Measurements from ENCODE around the gene ATXN10. TPM values are rescaled to one million over a fixed set of nuclear protein-coding genes. Genes with fewer than 3 reads are reported as not detected.
"Not testable (repeated sequence)": the region's sequence is repeated elsewhere in the genome, so short reads cannot be mapped to it uniquely, and the experiment has no call there.

The ATXN10 gene
- total RNA-seq, 1 experiment from 2014 or later: 23.2 TPM

DNA sequence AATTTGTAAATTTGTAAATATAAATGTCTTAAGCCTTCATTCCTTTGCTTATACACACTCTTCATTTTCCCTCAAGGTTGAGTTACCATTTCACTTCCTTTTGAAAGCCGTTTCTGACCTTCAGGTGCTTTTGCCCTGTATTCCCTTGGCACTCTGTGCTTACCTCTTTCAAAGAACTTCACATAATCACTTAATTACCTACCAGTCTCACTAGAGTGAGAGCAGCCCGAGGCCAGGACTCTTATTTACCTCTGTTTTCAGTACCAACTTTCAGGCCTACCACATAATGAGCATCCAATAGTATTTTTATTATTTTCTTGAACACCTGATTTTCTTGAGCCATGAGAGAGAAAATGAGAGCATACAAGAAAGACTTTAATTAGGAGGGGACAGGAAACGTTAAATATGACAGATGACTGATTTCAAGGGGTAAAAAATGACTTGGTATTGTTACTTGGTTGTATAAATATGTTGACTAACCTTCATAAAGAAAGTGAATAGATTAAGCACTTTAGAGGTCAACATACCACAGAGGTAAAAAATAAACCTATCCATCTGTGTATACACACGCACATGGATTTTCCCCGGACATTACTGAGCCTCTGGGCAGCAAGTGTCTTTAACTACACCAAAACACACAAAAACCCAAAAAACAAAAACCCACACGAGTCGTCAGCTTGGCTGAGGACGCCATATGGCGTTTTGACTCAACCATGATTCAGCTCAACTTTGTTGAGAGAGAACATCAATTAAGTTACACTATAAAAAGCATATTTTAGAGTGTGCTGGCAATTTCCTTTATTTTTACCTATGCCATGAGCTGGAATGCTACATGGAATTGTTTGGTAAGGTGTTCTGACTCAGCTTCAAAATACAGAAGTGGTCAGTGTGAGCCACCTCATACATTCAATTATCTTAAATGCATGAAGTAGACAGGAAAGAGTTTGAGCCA, 7.6 kb downstream of the ATXN10 start:
- no peak for DNase-seq (ENCODE audit: low spot score)

DNA sequence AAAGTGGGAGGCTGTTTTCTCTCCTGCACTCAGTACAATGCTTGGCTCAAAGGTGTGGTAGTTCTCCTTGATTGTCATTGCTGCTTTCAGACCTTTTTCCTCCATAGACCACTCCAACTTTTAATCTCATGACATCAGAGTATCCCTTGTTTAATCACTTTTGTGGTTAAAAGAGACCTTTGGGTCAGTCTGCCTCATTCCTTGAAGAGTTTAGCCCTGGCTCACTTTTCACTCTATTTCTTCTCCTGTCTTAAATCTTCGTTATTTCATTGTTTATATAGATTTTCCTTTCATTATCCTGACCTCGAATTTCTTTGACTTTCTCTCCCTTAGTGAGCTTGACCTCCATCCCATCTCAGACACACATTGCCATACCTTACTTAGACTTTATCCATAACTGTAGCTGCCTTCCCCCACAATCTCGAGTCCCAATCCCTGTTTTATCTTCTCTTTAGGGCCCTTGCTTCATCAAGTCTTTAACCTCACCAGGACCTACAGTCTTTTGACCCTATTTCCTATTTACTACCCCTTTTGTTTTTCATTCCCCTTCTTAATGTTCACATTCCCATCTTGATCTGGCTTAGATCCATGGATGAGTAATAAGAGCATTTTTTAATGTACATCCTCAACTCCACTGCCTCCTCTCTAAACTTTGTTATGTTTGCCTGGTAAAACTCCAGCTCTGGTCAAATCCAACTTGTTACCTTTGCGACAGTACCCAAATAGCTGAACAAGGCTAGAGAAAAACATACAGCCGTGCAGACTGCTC, 9.5 kb downstream of the ATXN10 start:
- no peak for DNase-seq (ENCODE audit: low spot score)

DNA sequence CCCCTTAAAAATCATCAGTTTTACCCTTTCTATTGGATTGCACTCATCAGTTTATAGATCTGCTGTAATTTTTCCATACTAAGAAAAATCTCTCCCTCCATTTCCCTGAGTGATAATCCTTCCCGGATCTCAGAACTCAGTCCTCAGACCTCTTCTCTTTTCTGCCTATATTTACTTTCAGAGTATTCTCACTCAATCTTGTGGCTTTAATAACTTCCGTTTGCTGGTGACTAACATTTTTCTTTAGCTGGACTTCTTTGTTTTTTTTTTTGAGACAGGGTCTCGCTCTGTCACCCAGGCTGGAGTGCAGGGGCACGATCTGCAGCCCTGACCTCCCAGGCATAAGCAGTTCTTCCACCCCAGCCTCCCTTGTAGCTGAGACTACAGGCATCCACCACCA, 10.4 kb downstream of the ATXN10 start:
- DNase-seq (ENCODE audit: low spot score): no peak

DNA sequence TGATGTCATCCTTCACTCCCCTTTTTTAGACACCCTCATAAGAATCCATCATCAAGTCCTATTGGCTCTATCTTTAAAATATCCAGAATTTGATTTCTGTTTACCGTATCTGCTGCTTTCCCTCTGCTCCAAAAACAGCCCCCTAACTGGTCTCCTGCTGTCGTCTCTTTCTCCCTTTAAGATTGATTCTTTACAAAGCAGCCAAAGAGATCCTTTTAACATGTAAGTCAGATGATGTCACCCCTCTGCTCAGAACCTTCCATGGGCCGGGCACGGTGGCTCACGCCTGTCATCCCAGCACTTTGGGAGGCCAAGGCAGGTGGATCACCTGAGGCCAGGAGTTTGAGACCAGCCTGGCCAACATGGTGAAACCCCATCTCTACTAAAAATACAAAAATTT, 11.1 kb downstream of the ATXN10 start:
- not testable (repeated sequence) for DNase-seq (ENCODE audit: low spot score)

DNA sequence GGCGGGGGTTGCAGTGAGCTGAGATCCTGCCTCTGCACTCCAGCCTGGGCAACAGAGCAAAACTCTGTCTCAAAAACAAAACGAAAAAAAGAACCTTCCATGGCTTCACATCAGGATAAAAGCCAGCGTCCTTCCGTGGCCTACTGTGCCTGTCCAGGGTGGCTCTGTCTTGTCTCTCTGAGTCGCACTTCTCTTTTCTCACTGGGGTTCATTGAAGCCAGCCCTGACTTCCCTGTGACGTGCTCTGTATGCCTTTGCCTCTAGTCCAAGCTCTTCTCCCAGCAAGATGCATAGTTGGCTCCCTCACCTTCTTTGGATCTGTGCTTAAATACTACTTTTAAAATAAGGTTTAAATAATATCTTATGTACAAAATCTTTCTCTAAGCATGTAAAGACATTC, 11.6 kb downstream of the ATXN10 start:
- no peak for DNase-seq (ENCODE audit: low spot score)

DNA sequence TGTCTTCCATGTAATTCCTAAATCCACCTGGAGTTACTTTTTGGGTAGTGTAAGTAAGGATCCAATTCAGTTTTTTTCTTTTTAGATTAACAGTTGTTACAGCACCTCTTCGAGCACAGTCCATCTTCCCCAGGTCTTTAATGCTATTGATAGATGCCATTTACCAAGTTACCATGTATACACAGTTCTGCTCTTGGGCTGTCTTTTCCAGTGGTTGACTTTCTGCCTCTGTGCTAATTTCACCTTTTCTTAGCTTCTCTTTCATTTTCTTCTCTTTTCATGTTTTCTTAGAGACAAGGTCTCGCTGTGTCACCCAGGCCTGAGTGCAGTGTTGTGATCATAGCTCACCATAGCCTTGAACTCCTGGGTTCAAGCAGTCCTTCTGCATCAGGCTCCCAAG, 12.0 kb downstream of the ATXN10 start:
- no peak for DNase-seq (ENCODE audit: low spot score)

DNA sequence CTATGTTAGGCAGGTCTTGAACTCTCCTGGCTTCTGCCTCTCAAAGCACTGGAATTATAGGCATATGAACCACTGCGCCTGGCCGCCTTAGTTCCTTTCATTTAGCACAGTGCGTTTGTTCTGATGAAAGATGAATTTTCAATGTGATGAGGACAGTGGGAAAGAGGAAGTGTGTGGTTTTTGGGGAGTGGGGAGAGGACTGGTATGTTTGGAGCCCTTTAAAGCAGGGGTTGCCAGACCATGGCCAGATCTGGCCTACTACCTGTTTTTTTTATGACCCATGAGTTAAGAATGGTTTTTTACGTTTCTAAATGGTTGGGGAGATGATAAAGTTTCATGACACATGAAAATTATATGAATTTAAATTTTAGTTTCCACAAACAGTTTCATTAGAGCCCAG, 12.5 kb downstream of the ATXN10 start:
- DNase-seq (ENCODE audit: low spot score): no peak

DNA sequence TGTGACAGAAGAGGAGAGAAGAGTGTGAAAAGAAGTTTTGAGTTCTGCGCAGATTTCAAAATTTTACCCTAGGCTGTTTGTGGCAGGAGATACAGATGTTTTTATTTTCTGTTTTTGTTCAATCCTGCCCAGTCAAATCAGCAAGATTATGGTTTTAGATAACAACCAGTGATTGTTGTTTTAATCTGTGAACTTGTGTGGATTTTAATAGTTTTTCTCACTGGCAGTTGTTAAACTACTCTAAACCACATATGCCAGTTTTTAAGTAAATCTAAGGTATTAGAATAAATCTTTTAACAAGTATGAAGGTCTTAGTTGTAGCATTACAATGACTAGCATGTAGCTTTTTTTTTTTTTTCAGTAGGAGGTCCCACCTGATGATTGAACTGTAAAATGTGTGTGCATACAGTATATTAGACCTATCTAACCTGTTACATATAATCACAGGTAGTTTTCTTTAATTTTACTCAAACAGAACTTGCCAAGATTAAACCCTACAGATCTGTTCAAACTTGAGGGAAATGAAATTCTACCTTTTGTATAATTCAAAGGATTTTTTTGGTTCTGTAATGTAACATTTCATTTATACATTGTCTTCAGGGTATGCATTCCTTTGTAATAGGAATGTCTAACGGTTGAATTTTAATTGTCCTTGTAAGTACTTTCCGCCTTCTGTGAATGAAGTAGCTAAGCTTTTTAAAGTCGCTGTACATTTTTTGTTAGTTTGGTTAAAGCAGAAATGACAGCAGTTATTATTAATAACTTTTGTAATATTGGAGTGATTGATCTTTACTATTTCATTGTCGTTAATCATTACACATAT, 13.3 kb downstream of the ATXN10 start:
- DNase-seq (ENCODE audit: low spot score): no peak

DNA sequence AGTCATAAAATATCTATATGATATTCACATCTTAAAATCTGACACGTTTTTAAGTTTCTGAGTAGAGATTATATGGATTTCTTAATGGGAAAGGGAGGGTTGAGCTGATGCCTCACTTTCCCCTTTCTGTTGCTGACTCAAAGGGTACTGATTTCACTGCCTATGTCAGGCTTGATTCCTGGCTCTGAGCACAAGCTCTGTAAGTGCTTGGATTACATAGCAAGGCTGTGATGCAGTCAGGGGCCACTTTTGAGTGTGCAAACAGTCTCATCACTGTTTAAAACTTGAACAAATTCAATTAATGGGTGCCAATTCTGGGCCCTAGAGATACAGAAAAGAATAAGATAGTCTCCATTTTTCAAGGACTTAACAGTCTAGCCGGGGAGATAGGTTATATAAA, 14.4 kb downstream of the ATXN10 start:
- no peak for DNase-seq (ENCODE audit: low spot score)

DNA sequence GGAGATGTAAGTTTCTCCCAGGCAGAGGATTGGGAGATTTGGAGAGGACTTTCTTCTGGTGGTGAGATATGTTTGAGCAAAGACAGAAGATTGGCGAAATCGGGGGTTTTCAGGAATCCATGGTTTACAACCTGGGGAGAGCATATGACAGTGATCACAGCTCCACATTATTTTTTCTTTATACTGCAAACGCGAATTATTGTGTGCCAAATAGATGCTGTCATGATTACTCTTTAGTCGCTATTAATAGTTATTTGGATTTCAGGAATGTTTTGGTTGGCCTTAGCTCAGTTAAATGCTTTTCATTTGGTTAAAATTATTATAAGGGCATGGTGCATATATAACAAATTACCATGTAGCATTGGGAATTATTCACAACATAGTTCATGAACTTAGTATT, 15.2 kb downstream of the ATXN10 start:
- no peak for DNase-seq (ENCODE audit: low spot score)

DNA sequence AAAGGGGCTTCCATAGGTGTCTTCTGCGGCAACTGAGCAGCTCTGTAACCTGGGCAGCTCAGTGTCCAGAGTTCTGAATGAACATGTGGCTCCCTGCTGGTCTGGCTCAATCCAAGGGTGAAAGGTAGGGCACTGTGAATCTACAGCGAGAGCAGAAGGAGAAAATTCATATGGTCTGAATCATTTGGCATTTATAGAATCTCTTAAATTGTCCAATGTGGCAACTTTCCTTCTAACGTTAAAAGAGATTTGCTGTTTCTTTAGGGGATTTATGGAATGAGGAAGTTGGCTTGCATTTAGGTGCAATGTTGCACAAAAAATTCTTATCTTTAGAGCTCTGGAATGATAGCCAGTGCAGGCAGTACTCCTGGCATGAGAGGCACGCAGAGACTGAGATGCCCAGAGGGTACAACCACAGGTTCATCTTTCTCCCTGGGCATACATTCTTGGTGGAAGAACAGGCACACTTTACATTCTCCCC, 17.0 kb downstream of the ATXN10 start:
- peak; percentile 25 for DNase-seq (ENCODE audit: low spot score)

DNA sequence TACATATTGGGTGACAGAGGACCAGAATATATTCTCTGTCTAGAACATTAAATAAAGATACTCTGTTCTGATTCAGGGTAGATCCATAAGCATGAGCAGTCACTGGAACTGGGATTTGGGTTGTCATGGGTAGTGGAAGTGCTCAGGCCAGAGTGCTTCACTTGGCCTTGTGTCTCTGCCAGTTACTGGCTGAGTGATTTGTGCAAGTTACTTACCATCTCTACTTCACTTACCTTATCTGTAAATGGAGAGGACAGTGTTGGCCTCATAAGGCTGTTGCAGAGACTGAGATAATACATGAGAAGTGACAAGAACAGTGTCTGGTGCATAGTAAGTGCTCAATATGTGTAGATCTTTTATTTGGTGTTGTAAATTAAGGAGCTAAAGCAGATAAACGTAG, 17.6 kb downstream of the ATXN10 start:
- no peak for DNase-seq (ENCODE audit: low spot score)

DNA sequence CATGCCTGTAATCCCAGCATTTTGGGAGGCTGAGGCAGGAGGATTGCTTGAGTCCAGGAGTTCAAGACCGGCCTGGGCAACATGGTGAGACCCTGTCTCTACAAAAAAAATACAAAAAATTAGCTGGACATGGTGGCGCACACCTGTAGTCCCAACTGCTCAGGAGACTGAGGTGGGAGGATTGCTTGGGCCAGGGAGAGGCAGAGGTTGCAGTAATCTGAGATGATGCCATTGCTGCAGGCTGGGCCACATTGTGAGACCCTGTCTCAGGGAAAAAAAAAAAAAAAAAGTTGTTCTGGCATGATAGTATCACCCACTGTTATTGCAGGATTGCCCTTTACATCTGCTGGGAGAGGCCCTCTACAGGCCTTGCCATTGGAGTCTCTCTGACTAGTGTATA, 18.4 kb downstream of the ATXN10 start:
- no peak for DNase-seq (ENCODE audit: low spot score)

DNA sequence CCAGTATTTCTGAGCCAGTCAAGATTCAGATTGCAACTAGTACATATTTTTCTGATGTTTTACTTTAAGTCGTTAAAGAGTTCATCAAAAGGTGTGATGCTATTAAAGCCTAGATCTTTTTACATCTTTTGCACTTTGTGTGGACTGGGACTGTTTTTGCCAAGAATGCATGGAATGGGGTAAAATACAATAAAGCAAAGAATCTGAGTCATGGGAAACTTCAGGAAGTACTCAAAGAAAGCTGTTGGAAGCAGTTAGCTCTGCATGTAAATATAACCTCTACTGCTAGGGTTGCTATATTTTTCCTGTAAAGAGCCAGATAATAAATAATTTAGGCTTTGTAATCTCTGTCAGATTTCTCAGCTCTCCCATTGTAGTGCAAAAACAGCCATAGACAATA, 20.9 kb downstream of the ATXN10 start:
- no peak for DNase-seq (ENCODE audit: low spot score)

DNA sequence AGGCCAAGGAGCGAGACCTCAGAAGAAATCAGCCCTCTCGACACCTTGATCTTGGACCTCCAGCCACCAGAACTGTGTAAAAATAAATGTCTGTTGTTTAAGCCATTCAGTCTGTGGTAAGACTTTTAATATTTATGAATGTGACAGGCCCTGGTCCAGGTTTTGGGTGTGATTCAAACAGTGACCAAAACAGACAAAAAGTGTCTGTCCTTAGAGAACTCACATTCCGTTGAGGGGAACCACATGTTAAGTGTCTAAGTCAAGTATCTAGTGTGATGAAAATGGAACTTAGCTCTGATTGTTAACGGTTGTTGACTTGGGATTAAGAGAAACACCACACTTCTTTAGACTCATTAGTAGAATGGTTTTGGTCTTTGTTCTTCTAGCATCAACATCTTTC, 22.2 kb downstream of the ATXN10 start:
- no peak for DNase-seq (ENCODE audit: low spot score)

DNA sequence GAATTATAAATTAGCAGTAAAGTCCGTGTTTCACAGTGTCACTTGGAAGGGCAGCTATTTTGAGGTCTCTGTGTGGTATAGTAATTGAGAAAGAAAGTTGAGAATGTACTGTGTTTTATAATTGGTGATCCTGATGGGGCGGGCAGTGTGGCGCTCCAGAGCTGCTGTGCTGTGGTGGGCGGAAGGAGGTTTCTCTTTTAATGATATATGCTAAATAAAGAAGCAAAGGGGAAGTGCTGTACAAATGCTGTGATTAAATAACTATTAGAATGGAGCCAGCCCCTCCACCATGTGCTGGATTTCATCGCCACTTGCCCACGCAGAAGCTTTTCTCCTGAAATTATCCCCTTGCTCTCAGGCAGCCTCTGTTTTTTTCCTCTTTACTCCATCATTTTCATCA, 24.6 kb downstream of the ATXN10 start:
- no peak for DNase-seq (ENCODE audit: low spot score)

DNA sequence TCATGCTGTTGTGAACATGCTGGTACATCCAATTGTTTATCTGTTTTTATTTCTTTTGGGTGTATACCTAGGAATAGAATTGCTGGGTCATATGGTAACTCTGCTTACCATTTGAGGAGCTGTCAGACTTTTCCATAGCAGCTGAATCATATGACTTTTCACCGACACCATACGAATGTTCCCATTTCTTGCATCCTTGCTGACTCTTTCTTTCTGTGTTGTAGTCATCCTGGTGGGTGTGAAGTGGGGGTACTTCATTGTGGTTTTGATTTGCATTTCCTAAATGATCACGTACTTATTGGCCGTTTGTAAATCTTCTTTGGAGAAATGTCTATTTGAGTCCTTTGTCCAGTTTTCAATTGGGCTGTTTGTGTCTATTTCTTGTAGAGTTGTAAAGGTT, 26.5 kb downstream of the ATXN10 start:
- DNase-seq (ENCODE audit: low spot score): no peak

DNA sequence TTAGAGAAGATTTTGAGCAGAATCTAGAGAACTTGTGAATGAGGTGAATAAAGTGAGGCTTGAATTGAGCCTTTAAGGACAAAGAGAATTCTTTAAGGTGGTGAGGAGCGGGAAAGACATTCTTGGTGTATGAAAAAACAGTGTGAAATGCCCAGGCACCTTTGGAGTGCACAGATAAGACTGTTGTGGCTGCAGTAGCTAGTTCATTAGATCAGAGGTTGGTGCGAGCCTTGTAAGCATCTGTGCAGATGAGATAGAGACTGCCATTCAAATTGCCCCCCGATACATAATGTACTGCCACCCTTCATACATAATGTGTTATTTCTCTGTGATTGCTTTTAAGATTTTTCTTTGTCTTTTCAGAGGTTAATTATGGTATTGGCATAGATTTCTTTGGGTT, 31.3 kb downstream of the ATXN10 start:
- no peak for DNase-seq (ENCODE audit: low spot score)

DNA sequence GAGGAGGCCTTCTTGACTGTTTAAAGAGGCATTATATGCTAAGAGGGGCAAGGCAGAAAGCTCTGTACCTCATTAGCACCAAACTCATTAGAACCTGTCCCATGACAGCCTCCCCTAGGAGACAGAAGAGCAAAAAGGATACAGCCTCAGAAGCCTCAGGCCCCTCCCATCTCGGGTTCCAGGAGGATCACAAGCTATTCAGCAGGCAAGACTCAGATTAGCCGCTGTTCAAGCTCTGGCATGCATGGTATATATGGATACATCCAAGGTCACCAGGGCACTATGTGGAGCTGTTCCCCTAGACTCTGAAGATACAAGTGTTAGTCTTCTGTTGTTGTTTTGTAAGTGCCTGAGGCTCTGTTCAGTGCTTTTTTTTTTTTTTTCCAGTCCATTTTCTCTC, 32.1 kb downstream of the ATXN10 start:
- no peak for DNase-seq (ENCODE audit: low spot score)

DNA sequence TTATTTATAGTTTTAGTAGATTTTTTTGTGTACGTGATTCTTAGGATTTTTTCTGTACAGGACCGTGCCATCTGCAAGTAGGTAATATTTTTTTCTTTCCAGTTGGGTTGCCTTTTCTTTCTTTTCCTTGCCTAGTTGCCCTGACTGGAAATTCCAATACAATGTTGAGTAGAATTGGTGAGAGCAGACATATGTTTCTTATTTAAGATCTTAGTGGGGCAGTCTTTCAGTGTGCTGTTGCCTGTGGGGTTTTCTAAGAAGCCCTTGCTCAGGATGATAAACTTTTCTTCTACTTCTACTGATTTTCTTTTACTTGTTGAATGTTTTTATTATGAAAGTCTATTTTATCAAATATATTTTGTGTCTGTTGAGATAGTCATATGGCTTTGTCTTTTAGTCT, 33.0 kb downstream of the ATXN10 start:
- DNase-seq (ENCODE audit: low spot score): no peak

DNA sequence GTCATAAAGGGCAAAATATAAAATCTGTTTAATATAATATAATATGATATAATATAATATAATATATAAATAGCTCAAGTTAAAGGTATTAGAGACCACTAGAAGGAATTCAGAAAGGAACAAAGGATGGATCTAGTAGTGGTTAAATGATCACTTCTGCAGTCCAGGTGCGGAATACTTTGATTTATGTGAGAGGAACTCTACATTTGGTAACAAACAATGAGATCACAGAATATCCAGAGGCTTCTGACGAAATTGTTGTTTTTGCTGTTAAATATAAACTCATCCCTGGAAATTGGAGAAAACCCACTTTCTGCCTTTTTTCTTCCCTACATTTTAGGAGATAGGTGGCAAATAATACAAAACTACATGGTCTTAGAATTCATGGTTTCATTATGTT, 36.0 kb downstream of the ATXN10 start:
- DNase-seq (ENCODE audit: low spot score): no peak

DNA sequence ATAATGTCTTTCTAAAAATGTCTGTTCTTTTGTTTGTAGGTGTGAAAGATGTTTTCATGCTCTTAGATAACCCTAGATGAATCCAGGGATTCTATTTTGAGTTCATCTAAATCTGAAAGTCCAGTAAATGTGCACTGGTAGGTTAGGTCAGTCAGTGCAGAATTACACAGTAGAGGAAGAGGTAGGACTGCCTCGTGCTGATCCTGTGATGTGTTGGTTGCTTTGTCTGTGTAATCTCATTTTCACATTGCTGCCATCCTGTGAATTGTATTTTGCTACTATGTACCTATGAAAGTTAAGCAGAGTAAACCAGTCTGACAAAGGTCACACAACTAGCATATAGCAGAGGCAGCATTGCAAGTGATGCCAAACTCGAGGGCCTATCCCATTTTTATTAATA, 36.5 kb downstream of the ATXN10 start:
- DNase-seq (ENCODE audit: low spot score): no peak
